ENCODE results near the gene SEPTIN8. TPM values are rescaled to one million over a fixed set of nuclear protein-coding genes. Genes with fewer than 3 reads are reported as not detected.

The SEPTIN8 gene
- 47.9 and 48.3 TPM in 2 replicates for total RNA-seq

GRCh38 chr5:132777209-132778069 lies at the start of gene SEPTIN8:
SEPTIN8 (minus strand) TSS chr5:132777239; CDS start chr5:132777137, 102 bp downstream.

GRCh38 chr5:132812781-132813598 lies 36.0 kb upstream of the SEPTIN8 start, which contains the start of gene SOWAHA:
SOWAHA (plus strand) TSS chr5:132813302; CDS start chr5:132813622, 320 bp downstream.

GRCh38 chr5:132746954-132747615 lies 30.0 kb downstream of the SEPTIN8 start, which contains the start of gene CCNI2:
CCNI2 (plus strand) TSS chr5:132747426; CDS start chr5:132747496, 70 bp downstream.

GRCh38 chr5:132736853-132737833 lies 39.9 kb downstream of the SEPTIN8 start, which contains the start of gene KIF3A:
KIF3A (minus strand) TSS chr5:132737546; CDS start chr5:132737419, 127 bp downstream.

Other genes with a start within 250 kb of the SEPTIN8 start
- gene IL5, start 233.7 kb downstream of the SEPTIN8 start, total RNA-seq = not detected in 2 replicates
- 12.4 and 17.3 TPM in 2 replicates for gene RAD50, start 220.3 kb downstream of the SEPTIN8 start, total RNA-seq
- not detected in 2 replicates for gene IL13, start 119.1 kb downstream of the SEPTIN8 start, total RNA-seq
- gene IL4, start 103.2 kb downstream of the SEPTIN8 start, total RNA-seq = not detected in 2 replicates
- 7.5 and 9.1 TPM in 2 replicates for gene KIF3A, start 39.7 kb downstream of the SEPTIN8 start, total RNA-seq
- under 0.01 TPM in 1 of 2 replicates, not detected in the other for gene CCNI2, start 29.8 kb downstream of the SEPTIN8 start, total RNA-seq
- gene SOWAHA, start 36.1 kb upstream of the SEPTIN8 start, total RNA-seq = not detected in 2 replicates
- 8.2 and 9.8 TPM in 2 replicates for gene SHROOM1, start 53.4 kb upstream of the SEPTIN8 start, total RNA-seq
- gene GDF9, start 89.2 kb upstream of the SEPTIN8 start, total RNA-seq = 0.19 and 0.33 TPM in 2 replicates
- gene UQCRQ, start 89.4 kb upstream of the SEPTIN8 start, total RNA-seq = 65.9 and 78.7 TPM in 2 replicates
- not detected in 2 replicates for gene LEAP2, start 96.4 kb upstream of the SEPTIN8 start, total RNA-seq
- gene AFF4, start 186.4 kb upstream of the SEPTIN8 start, total RNA-seq = 83.9 and 84.4 TPM in 2 replicates
- 18.0 and 19.7 TPM in 2 replicates for gene ZCCHC10, start 249.3 kb upstream of the SEPTIN8 start, total RNA-seq